IMR-90 (cell line): ENCODE data around the gene SLC17A6. TPM values are rescaled to one million over a fixed set of nuclear protein-coding genes. Genes with fewer than 3 reads are reported as not detected.

Source experiments
- ATAC-seq: fragments of 200-7000 bp; cut with Tn5 transposase; 2 replicates; pipeline ENCODE4 v1.9.1; 2020; ENCODE audit warnings: low read depth, mild to moderate bottlenecking, moderate library complexity
- BruUV-seq: library from RNA; stranded (reverse); fragments of 400-500 nt; replicated peaks from 2 replicates; lab custom pipeline; 2021; lab: Mats Ljungman, UMichigan
- CTCF ChIA-PET: fragments of 300-600 bp; formaldehyde crosslinking; extraction: SDS; loops from one replicate; lab custom pipeline; 2021; ENCODE audit warnings: antibody characterized with exemption; lab: Yijun Ruan, JAX
- POLR2A ChIA-PET: fragments of 300-600 bp; sonication (Branson Sonifier 250); formaldehyde crosslinking; loops from one replicate; lab custom pipeline; 2022; ENCODE audit warnings: antibody characterized with exemption; ENCODE audit not compliant: unreplicated experiment; lab: Charles Lee
- DNase-seq: peaks from one replicate; pipeline ENCODE4 v3.0.0; 2013
- H2AFZ ChIP-seq: replicated peaks from 2 replicates; pipeline ENCODE3; 2013; ENCODE audit warnings: low read length, mild to moderate bottlenecking; ENCODE audit not compliant: poor library complexity
- H2AK5ac ChIP-seq: 2 replicates; pipeline ENCODE4 v1.6.1; 2013; ENCODE audit warnings: low read depth, low read length, inconsistent platforms
- H2AK9ac ChIP-seq: replicated peaks from 2 replicates; pipeline ENCODE3; 2013; ENCODE audit warnings: mild to moderate bottlenecking, low read depth, low read length, moderate library complexity; ENCODE audit not compliant: poor library complexity
- H2BK120ac ChIP-seq: 2 replicates; pipeline ENCODE4 v1.6.1; 2013; ENCODE audit warnings: low read depth, low read length, inconsistent platforms
- H2BK15ac ChIP-seq: 3 replicates; pipeline ENCODE4 v1.6.1; 2013; ENCODE audit warnings: low read depth, low read length, inconsistent platforms
- H2BK20ac ChIP-seq: 2 replicates; pipeline ENCODE4 v1.6.1; 2013; ENCODE audit warnings: low read depth, mild to moderate bottlenecking, inconsistent platforms, low read length, moderate library complexity
- H2BK5ac ChIP-seq: 2 replicates; pipeline ENCODE4 v1.6.1; 2013; ENCODE audit warnings: mild to moderate bottlenecking, low read depth, low read length, inconsistent platforms; ENCODE audit not compliant: poor library complexity, severe bottlenecking
- H3K14ac ChIP-seq: replicated peaks from 2 replicates; pipeline ENCODE4 v1.6.1; 2013; ENCODE audit warnings: low read depth, low read length, inconsistent platforms
- H3K18ac ChIP-seq: 2 replicates; pipeline ENCODE4 v1.6.1; 2013; ENCODE audit warnings: low read depth, low read length, control low read depth
- H3K23ac ChIP-seq: 2 replicates; pipeline ENCODE4 v1.6.1; 2013; ENCODE audit warnings: low read depth, low read length, inconsistent platforms
- H3K27ac ChIP-seq: 2 replicates; pipeline ENCODE4 v1.5.1; 2013; ENCODE audit warnings: mild to moderate bottlenecking, control low read depth, low read length; ENCODE audit not compliant: insufficient read depth
- H3K27me3 ChIP-seq: 2 replicates; pipeline ENCODE4 v1.6.1; 2013; ENCODE audit warnings: low read length; ENCODE audit not compliant: control insufficient read depth, insufficient read depth
- H3K36me3 ChIP-seq: 2 replicates; pipeline ENCODE4 v1.6.1; 2013; ENCODE audit warnings: low read length, mixed read lengths; ENCODE audit not compliant: control insufficient read depth, insufficient read depth
- H3K4ac ChIP-seq: 2 replicates; pipeline ENCODE4 v1.6.1; 2013; ENCODE audit warnings: low read depth, low read length, inconsistent platforms
- H3K4me1 ChIP-seq: 2 replicates; pipeline ENCODE4 v1.6.1; 2013; ENCODE audit warnings: low read length, mixed read lengths; ENCODE audit not compliant: control insufficient read depth, insufficient read depth
- H3K4me2 ChIP-seq: 2 replicates; pipeline ENCODE4 v1.6.1; 2013; ENCODE audit warnings: low read depth, mild to moderate bottlenecking, control low read depth, low read length, moderate library complexity
- H3K4me3 ChIP-seq: 2 replicates; pipeline ENCODE4 v1.5.1; 2013; ENCODE audit warnings: low read depth, mild to moderate bottlenecking, control low read depth, low read length, moderate library complexity; ENCODE audit not compliant: insufficient read depth
- H3K56ac ChIP-seq: 2 replicates; pipeline ENCODE4 v1.6.1; 2013; ENCODE audit warnings: low read length, inconsistent platforms; ENCODE audit not compliant: insufficient read depth; ENCODE audit errors: extremely low read depth
- H3K79me1 ChIP-seq, 2 experiments: 2 replicates each; pipeline ENCODE4 v1.6.1; 2013; ENCODE audit warnings: low read length in 2 of 2, inconsistent platforms in 1 of 2, low read depth in 1 of 2
- H3K9ac ChIP-seq: 2 replicates; pipeline ENCODE4 v1.6.1; 2013; ENCODE audit warnings: low read depth, low read length, control low read depth
- H3K9me1 ChIP-seq: 2 replicates; pipeline ENCODE4 v1.6.1; 2013; ENCODE audit warnings: low read length, inconsistent platforms; ENCODE audit not compliant: insufficient read depth
- H3K9me3 ChIP-seq: 2 replicates; pipeline ENCODE4 v1.6.1; 2013; ENCODE audit warnings: low read length; ENCODE audit not compliant: control insufficient read depth, insufficient read depth
- H4K20me1 ChIP-seq: 2 replicates; pipeline ENCODE4 v1.6.1; 2013; ENCODE audit warnings: low read length, inconsistent platforms; ENCODE audit not compliant: insufficient read depth
- H4K5ac ChIP-seq: 2 replicates; pipeline ENCODE4 v1.6.1; 2013; ENCODE audit warnings: mild to moderate bottlenecking, low read depth, low read length, control low read depth
- H4K8ac ChIP-seq, 2 experiments: 2 replicates each; pipeline ENCODE4 v1.6.1; 2013; ENCODE audit warnings: low read depth in 2 of 2, low read length in 2 of 2, control low read depth in 1 of 2, inconsistent platforms in 1 of 2
- H4K91ac ChIP-seq: 2 replicates; pipeline ENCODE4 v1.6.1; 2013; ENCODE audit warnings: low read depth, low read length, inconsistent platforms; ENCODE audit not compliant: insufficient read depth
- BHLHE40 ChIP-seq: fragments of 150-350 bp; IDR thresholded peaks from 2 replicates; pipeline ENCODE4 v1.6.1; 2016; ENCODE audit warnings: mild to moderate bottlenecking, low read depth, low read length
- MAFK ChIP-seq: IDR thresholded peaks from 2 replicates; pipeline ENCODE4 v1.6.1; 2012; ENCODE audit warnings: low read depth, low read length, improper control_type of control experiment
- MXI1 ChIP-seq: IDR thresholded peaks from 2 replicates; pipeline ENCODE4 v1.6.1; 2012; ENCODE audit warnings: low read depth, mild to moderate bottlenecking, low read length, moderate library complexity, borderline replicate concordance
- POLR2A ChIP-seq: IDR thresholded peaks from 2 replicates; pipeline ENCODE4 v1.6.1; 2012; ENCODE audit warnings: mild to moderate bottlenecking, low read depth, low read length
- dilution Hi-C: fragments of 300-500 bp; cut with HindIII; formaldehyde crosslinking; loops from one replicate; pipeline ENCODE4 v1.14.3; 2018; ENCODE audit warnings: low sequenced_read_pairs; ENCODE audit not compliant: unreplicated experiment
- in situ Hi-C: fragments of 300-500 bp; cut with MboI; formaldehyde crosslinking; loops from 3 replicates; pipeline ENCODE4 v1.14.3; 2019; ENCODE audit warnings: low sequenced_read_pairs, inconsistent platforms, mixed read lengths
- intact Hi-C: fragments of 100-400 bp; cut with micrococcal nuclease; formaldehyde crosslinking; loops from 2 replicates; pipeline ENCODE4 v1.10.0; 2022
- polyA plus RNA-seq, 3 experiments: library from polyadenylated mRNA; depleted of rRNA; stranded (reverse); fragments of >200 nt; gene quantifications; 2 replicates each; pipeline ENCODE4 v1.2.3, GENCODE V29; 2012; ENCODE audit warnings: low replicate concordance in 1 of 3
- total RNA-seq: library from RNA; depleted of rRNA; stranded (reverse); fragments of >200 nt; gene quantifications from 2 replicates; pipeline ENCODE4 v1.2.3, GENCODE V29; 2012

The SLC17A6 gene
- total and polyA plus RNA-seq, 2 of the 4 experiments (the other 2 are of a cell fraction), result not detected

- Histone ChIP-seq H2AK9ac (no peak overlapping the region), H2BK5ac (no peak overlapping the region), H3K56ac (no peak overlapping the region), H4K5ac (no peak overlapping the region), H3K27me3 (no peaks in the 10 kb centered on the region), H3K23ac (no peak overlapping the region), H4K20me1 (no peaks in the 10 kb centered on the region), H3K4me1 (no peaks in the 10 kb centered on the region), H2BK15ac (no peak overlapping the region), H3K36me3 (no peaks in the 10 kb centered on the region), H3K27ac (no peak overlapping the region), H2AK5ac (no peak overlapping the region), H2BK20ac (no peak overlapping the region), H3K79me1 (no peaks in the 10 kb centered on the region), H3K9me3 (no peaks in the 10 kb centered on the region), H3K4me3 (no peak overlapping the region), H4K91ac (no peak overlapping the region), H2AFZ (no peak overlapping the region), H3K9me1 (no peaks in the 10 kb centered on the region), H2BK120ac (no peak overlapping the region), H3K18ac (no peak overlapping the region), H3K9ac (no peak overlapping the region), H3K4ac (no peak overlapping the region), H3K4me2 (no peak overlapping the region), H3K14ac (no peak overlapping the region), H4K8ac (no peak overlapping the region)
- dilution Hi-C loops, result no loop called here
- POLR2A ChIA-PET, result no interaction called here
- CTCF ChIA-PET, result no interaction called here
- BruUV-seq, result no TSS peak
- intact Hi-C loops, result no loop called here
- DNase-seq (no peak), ATAC-seq (no peak)
- no peak for TF ChIP-seq MAFK
- TF ChIP-seq BHLHE40, result no peak
- TF ChIP-seq POLR2A, result no peak
- TF ChIP-seq MXI1, result no peak
- in situ Hi-C loops, result no loop called here
Observed at GRCh38 chr11:22302368-22302767, 35.8 kb upstream of the SLC17A6 start.
